ENCODE data around the gene ETHE1.

Gene ETHE1

DNA sequence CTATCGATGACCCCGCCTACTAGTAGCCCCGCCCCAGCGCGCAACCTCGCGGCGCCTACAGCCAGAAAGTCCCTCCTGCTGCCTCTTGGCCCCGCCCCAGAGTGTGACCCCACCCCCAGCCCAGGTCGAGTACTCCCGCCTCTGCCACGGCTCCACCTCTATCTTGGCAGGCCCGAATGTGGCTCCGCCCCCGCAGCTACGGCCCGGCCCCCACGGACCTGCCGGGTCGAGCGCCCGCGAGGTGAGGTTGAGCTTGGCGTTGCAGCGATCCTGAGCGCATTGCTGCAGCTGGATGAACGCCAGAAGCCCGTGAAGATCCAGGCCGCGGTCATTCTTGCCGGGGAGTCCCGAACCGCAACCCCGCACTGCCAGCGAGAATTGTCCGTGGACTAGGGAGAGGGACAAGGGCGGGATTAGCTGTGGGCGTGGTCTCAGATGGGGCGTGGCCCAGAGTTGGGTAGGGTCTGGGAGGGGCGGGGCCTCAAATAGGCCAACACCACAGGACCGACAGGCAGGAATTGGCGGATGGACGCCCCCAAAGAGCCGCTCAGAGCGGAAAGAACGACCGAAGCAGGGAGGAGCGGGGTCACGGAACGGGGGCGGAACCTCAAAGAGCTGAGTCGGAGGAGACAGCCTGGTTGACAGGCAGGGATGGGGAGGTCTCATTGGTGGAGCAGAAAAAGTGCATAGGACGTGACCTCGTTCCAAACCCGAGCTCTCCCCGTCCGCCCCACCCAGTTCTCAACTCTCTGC is 63.4 kb downstream of the ETHE1 start:
- Histone ChIP-seq H3K9ac (ENCODE audit: low read length) (peak overlapping the region; percentile 22; the same call in 1 of the 2 replicates), H3K4me2 (ENCODE audit: low read depth, low read length, poor library complexity, severe bottlenecking) (peak overlapping the region; percentile 44), H2AFZ (ENCODE audit: low read depth, low read length, severe bottlenecking) (peak overlapping the region; percentile 67), H3K27ac (ENCODE audit: low read depth, low read length) (no peak overlapping the region), H3K9me2 (replicated peaks; ENCODE audit: insufficient read depth, low read length) (no peaks in the 10 kb centered on the region), H3F3A (ENCODE audit: insufficient read depth) (no peaks in the 10 kb centered on the region), H3K4me3 (ENCODE audit: insufficient read depth, low read length, poor library complexity, severe bottlenecking) (peak overlapping the region; percentile 50), H4K20me1 (ENCODE audit: low read depth, low read length) (no peaks in the 10 kb centered on the region), H3K79me2 (ENCODE audit: insufficient read depth, low read length) (no peaks in the 10 kb centered on the region), H3K9me3 (ENCODE audit: insufficient read depth, low read length) (no peaks in the 10 kb centered on the region), H3K27me3 (ENCODE audit: low read length) (no peaks in the 10 kb centered on the region), H3K36me3 (ENCODE audit: low read length) (no peaks in the 10 kb centered on the region)
- TF ChIP-seq EZH2phosphoT487 (conservative IDR thresholded peaks at IDR 0.05; ENCODE audit: low read length): no peak
- TF ChIP-seq, protein P1, sequence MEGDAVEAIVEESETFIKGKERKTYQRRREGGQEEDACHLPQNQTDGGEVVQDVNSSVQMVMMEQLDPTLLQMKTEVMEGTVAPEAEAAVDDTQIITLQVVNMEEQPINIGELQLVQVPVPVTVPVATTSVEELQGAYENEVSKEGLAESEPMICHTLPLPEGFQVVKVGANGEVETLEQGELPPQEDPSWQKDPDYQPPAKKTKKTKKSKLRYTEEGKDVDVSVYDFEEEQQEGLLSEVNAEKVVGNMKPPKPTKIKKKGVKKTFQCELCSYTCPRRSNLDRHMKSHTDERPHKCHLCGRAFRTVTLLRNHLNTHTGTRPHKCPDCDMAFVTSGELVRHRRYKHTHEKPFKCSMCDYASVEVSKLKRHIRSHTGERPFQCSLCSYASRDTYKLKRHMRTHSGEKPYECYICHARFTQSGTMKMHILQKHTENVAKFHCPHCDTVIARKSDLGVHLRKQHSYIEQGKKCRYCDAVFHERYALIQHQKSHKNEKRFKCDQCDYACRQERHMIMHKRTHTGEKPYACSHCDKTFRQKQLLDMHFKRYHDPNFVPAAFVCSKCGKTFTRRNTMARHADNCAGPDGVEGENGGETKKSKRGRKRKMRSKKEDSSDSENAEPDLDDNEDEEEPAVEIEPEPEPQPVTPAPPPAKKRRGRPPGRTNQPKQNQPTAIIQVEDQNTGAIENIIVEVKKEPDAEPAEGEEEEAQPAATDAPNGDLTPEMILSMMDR (IDR thresholded peaks at IDR 0.05; ENCODE audit: insufficient read depth, low read length, poor library complexity, severe bottlenecking): no peak

DNA sequence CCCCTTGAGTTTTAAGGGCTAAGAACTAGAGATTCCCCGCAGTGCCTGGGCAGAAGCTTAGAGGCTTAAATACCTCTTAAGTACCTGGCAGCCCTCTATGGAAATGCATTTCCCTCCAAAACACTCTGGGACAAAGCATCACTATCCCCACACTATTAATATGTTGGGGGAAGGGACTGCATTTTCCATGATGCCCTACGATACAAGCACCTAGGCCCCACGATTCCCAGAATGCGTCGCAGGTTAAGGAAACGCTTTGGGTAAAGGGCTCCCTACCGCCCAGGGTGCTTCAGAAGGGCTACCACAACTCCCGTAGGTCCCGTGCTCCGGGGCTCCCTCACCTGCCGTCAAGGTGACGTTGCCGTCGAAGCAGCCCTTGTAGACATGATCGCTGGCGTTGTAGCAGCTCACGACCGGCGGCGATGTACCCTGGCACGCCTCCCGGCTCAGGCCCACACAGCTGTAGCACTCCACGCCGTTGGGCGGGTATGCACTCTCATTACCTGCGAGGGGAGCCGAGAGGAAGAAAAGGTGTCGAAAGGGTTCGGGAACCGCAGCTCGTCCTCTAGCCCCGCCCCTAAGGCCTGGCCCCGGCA is 64.1 kb downstream of the ETHE1 start:
- Histone ChIP-seq H3K27ac (ENCODE audit: low read depth, low read length) (no peak overlapping the region), H2AFZ (ENCODE audit: low read depth, low read length, severe bottlenecking) (no peak overlapping the region), H3F3A (ENCODE audit: insufficient read depth) (no peaks in the 10 kb centered on the region), H4K20me1 (ENCODE audit: low read depth, low read length) (no peaks in the 10 kb centered on the region), H3K79me2 (ENCODE audit: insufficient read depth, low read length) (no peaks in the 10 kb centered on the region), H3K4me3 (ENCODE audit: insufficient read depth, low read length, poor library complexity, severe bottlenecking) (no peak overlapping the region), H3K9me2 (replicated peaks; ENCODE audit: insufficient read depth, low read length) (no peaks in the 10 kb centered on the region), H3K4me2 (ENCODE audit: low read depth, low read length, poor library complexity, severe bottlenecking) (no peak overlapping the region), H3K9me3 (ENCODE audit: insufficient read depth, low read length) (no peaks in the 10 kb centered on the region), H3K27me3 (ENCODE audit: low read length) (no peaks in the 10 kb centered on the region), H3K36me3 (ENCODE audit: low read length) (no peaks in the 10 kb centered on the region), H3K9ac (ENCODE audit: low read length) (no peak overlapping the region)
- TF ChIP-seq, protein P1 (IDR thresholded peaks at IDR 0.05; ENCODE audit: insufficient read depth, low read length, poor library complexity, severe bottlenecking): no peak
- TF ChIP-seq EZH2phosphoT487 (conservative IDR thresholded peaks at IDR 0.05; ENCODE audit: low read length): no peak

DNA sequence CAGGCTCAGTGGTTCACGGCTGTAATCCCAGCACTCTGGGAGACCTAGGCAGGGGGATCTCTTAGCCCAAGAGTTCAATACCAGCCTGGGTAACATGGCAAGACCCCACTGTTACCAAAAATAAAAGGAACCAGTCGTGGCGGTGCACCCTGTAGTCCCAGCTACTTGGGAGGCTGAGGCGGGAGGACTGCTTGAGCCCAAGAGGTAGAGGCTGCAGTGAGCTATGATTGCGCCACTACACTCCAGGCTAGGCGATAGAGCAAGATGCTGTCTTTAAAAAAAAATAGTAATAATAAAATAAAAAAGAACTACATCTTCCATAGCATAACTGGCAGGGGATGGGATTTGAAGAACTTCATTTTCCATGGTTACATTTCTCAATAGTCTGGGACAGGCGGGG is 64.6 kb downstream of the ETHE1 start:
- TF ChIP-seq, protein P1 (IDR thresholded peaks at IDR 0.05; ENCODE audit: insufficient read depth, low read length, poor library complexity, severe bottlenecking): no peak
- TF ChIP-seq EZH2phosphoT487 (conservative IDR thresholded peaks at IDR 0.05; ENCODE audit: low read length): no peak
- no peaks in the 10 kb centered on the region for H3K9me2 ChIP-seq (replicated peaks; ENCODE audit: insufficient read depth, low read length)
- H3K27me3 ChIP-seq (ENCODE audit: low read length): no peaks in the 10 kb centered on the region
- H4K20me1 ChIP-seq (ENCODE audit: low read depth, low read length): no peaks in the 10 kb centered on the region
- H3F3A ChIP-seq (ENCODE audit: insufficient read depth): no peaks in the 10 kb centered on the region
- no peak overlapping the region for H3K9ac ChIP-seq (ENCODE audit: low read length)
- no peaks in the 10 kb centered on the region for H3K79me2 ChIP-seq (ENCODE audit: insufficient read depth, low read length)
- no peaks in the 10 kb centered on the region for H3K36me3 ChIP-seq (ENCODE audit: low read length)
- no peak overlapping the region for H2AFZ ChIP-seq (ENCODE audit: low read depth, low read length, severe bottlenecking)
- no peak overlapping the region for H3K4me3 ChIP-seq (ENCODE audit: insufficient read depth, low read length, poor library complexity, severe bottlenecking)
- no peak overlapping the region for H3K27ac ChIP-seq (ENCODE audit: low read depth, low read length)
- no peaks in the 10 kb centered on the region for H3K9me3 ChIP-seq (ENCODE audit: insufficient read depth, low read length)
- H3K4me2 ChIP-seq (ENCODE audit: low read depth, low read length, poor library complexity, severe bottlenecking): no peak overlapping the region

Measured in SU-DHL-6 (cell line).